Panc1 (cell line): ENCODE results near the gene APOBEC3F.

ENCODE experiments used
- POLR2AphosphoS5 ChIP-seq: IDR thresholded peaks from 2 replicates; pipeline ENCODE4 v1.6.1; 2012; ENCODE audit warnings: mild to moderate bottlenecking, low read depth, low read length, moderate library complexity
- SIN3A ChIP-seq: IDR thresholded peaks from 2 replicates; pipeline ENCODE4 v1.6.1; 2012; ENCODE audit warnings: low read depth, mild to moderate bottlenecking, low read length, moderate library complexity, borderline replicate concordance; ENCODE audit not compliant: insufficient read depth
- TF ChIP-seq, protein P1 (sequence below): fragments of 450-650 bp; IDR thresholded peaks from 2 replicates; pipeline ENCODE4 v1.5.1; 2017; ENCODE audit warnings: mild to moderate bottlenecking

DNA sequence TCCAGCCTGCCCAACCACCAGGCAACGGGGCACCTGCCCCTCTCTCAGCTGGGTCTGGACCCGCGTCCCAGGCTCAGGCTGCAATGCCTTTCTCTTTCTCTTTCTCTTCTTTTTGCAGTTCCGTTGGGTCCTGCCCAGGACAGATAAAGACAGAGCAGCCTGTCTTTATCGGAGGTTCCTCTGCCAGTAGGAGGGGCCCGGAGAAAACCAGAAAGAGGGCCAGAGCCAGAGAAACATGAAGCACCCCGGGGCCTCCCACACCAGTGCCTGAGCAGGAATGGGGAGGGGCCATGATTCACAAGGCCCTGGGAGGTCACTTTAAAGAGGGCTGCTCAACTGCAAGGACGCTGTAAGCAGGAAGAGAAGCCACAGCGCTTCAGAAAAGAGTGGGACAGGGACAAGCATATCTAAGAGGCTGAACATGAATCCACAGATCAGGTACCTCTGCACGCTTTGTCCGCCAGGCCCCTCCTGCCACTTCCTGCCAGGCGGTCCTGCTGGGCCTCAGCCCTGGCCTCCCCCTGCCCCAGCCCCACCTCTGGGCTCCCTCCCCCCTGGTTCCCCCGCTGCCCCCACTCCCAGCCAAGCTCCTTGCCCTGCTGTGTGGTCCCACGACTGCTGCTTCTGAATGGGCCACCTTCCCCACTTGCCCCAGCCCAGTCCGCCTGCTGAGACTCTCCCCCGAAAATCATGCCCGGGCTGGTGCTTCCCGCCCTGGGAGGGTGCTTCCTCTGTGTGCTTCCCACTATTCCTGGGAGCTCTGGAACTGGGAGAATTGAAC, 26.5 kb upstream of the APOBEC3F start, which contains the start of gene APOBEC3C:
- TF ChIP-seq, protein P1, sequence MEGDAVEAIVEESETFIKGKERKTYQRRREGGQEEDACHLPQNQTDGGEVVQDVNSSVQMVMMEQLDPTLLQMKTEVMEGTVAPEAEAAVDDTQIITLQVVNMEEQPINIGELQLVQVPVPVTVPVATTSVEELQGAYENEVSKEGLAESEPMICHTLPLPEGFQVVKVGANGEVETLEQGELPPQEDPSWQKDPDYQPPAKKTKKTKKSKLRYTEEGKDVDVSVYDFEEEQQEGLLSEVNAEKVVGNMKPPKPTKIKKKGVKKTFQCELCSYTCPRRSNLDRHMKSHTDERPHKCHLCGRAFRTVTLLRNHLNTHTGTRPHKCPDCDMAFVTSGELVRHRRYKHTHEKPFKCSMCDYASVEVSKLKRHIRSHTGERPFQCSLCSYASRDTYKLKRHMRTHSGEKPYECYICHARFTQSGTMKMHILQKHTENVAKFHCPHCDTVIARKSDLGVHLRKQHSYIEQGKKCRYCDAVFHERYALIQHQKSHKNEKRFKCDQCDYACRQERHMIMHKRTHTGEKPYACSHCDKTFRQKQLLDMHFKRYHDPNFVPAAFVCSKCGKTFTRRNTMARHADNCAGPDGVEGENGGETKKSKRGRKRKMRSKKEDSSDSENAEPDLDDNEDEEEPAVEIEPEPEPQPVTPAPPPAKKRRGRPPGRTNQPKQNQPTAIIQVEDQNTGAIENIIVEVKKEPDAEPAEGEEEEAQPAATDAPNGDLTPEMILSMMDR = no peak
- TF ChIP-seq SIN3A (no peak), POLR2AphosphoS5 (no peak)
